Measurements from ENCODE around the gene ZNF835.

GRCh38 chr19:56692206-56692895 lies 20.8 kb upstream of the ZNF835 start:
- TF ChIP-seq CTCF (IDR thresholded peaks at IDR 0.05; ENCODE audit: low read depth, low read length) (no peak), POLR2A (IDR thresholded peaks at IDR 0.05; ENCODE audit: extremely low read depth, insufficient read length) (no peak), MAX (IDR thresholded peaks at IDR 0.05; ENCODE audit: low read depth, low read length) (no peak), MYC (IDR thresholded peaks at IDR 0.05; ENCODE audit: low read depth, low read length) (no peak)

Data from NB4 (cell line).